WTC11 (cell line): ENCODE measurements around the gene TTC33. TPM values are rescaled to one million over a fixed set of nuclear protein-coding genes. Genes with fewer than 3 reads are reported as not detected.

Source experiments
- ATAC-seq: fragments of 200-7000 bp; cut with Tn5 transposase; 2 replicates; pipeline ENCODE4 v1.10.0; 2021; ENCODE audit warnings: mild to moderate bottlenecking, moderate library complexity
- CTCF ChIA-PET: fragments of 300-600 bp; sonication (Branson Sonifier 250); formaldehyde crosslinking; loops from one replicate; lab custom pipeline; 2021; ENCODE audit warnings: antibody characterized with exemption; lab: Charles Lee
- POLR2A ChIA-PET: fragments of 350-600 bp; sonication (Branson Sonifier 250); formaldehyde crosslinking; loops from one replicate; lab custom pipeline; 2021; ENCODE audit warnings: antibody characterized with exemption; lab: Charles Lee
- DNase-seq: peaks from one replicate; pipeline ENCODE4 v3.0.0; 2021; ENCODE audit warnings: low spot score
- H3K27ac Mint-ChIP-seq: 2 replicates; pipeline ENCODE4 v1.8.0; 2021; ENCODE audit warnings: mixed read lengths
- H3K27me3 Mint-ChIP-seq: 2 replicates; pipeline ENCODE4 v1.8.0; 2021; ENCODE audit warnings: low read depth, mild to moderate bottlenecking, moderate library complexity, mixed read lengths
- H3K36me3 Mint-ChIP-seq: 2 replicates; pipeline ENCODE4 v1.8.0; 2021; ENCODE audit warnings: mixed read lengths
- H3K4me1 Mint-ChIP-seq: 2 replicates; pipeline ENCODE4 v1.8.0; 2022; ENCODE audit warnings: mixed read lengths
- H3K4me3 Mint-ChIP-seq: 2 replicates; pipeline ENCODE4 v1.8.0; 2021; ENCODE audit warnings: mild to moderate bottlenecking, moderate library complexity, mixed read lengths
- H3K9me3 Mint-ChIP-seq: 2 replicates; pipeline ENCODE4 v1.8.0; 2021; ENCODE audit warnings: mixed read lengths
- CDX4 ChIP-seq: fragments of 250-450 bp; sonication (Bioruptor Pico); IDR thresholded peaks from 2 replicates; pipeline ENCODE4 v1.9.0; 2021; ENCODE audit warnings: moderate library complexity, mild to moderate bottlenecking, inconsistent platforms, borderline replicate concordance
- CREB1 ChIP-seq: sonication (generic); formaldehyde crosslinking; IDR thresholded peaks from 2 replicates; pipeline ENCODE4 v1.8.0; 2023; ENCODE audit warnings: mild to moderate bottlenecking, missing genetic modification reagents
- ELF4 ChIP-seq: sonication (generic); formaldehyde crosslinking; IDR thresholded peaks from 2 replicates; pipeline ENCODE4 v1.8.1; 2022; ENCODE audit warnings: low read depth, mild to moderate bottlenecking, moderate library complexity, missing genetic modification reagents
- GTF2I ChIP-seq: fragments of 250-450 bp; sonication (Bioruptor Pico); conservative IDR thresholded peaks from 2 replicates; pipeline ENCODE4 v1.4.0; 2021; ENCODE audit warnings: mild to moderate bottlenecking
- HMGXB4 ChIP-seq: sonication (generic); formaldehyde crosslinking; IDR thresholded peaks from 2 replicates; pipeline ENCODE4 v1.8.1; 2023; ENCODE audit warnings: mild to moderate bottlenecking, moderate library complexity, missing genetic modification reagents
- NFATC4 ChIP-seq: fragments of 250-450 bp; sonication (Bioruptor Pico); IDR thresholded peaks from 2 replicates; pipeline ENCODE4 v1.9.0; 2021; ENCODE audit warnings: mild to moderate bottlenecking
- NFE2L1 ChIP-seq: sonication (generic); formaldehyde crosslinking; IDR thresholded peaks from 2 replicates; pipeline ENCODE4 v1.8.1; 2023; ENCODE audit warnings: missing genetic modification reagents
- NFYB ChIP-seq: sonication (generic); formaldehyde crosslinking; conservative IDR thresholded peaks from 2 replicates; pipeline ENCODE4 v1.8.0; 2022; ENCODE audit warnings: low read depth, missing genetic modification reagents
- NR3C1 ChIP-seq: sonication (generic); formaldehyde crosslinking; conservative IDR thresholded peaks from 2 replicates; pipeline ENCODE4 v1.8.1; 2023; ENCODE audit warnings: low read depth, mild to moderate bottlenecking, missing genetic modification reagents
- SMAD3 ChIP-seq: sonication (generic); formaldehyde crosslinking; IDR thresholded peaks from 2 replicates; pipeline ENCODE4 v1.8.0; 2022; ENCODE audit warnings: missing genetic modification reagents, mild to moderate bottlenecking, borderline replicate concordance
- STAT6 ChIP-seq: sonication (generic); formaldehyde crosslinking; conservative IDR thresholded peaks from 2 replicates; pipeline ENCODE4 v1.8.1; 2023; ENCODE audit warnings: mild to moderate bottlenecking, low read depth, missing genetic modification reagents, moderate library complexity
- ZBTB21 ChIP-seq: sonication (generic); formaldehyde crosslinking; IDR thresholded peaks from 2 replicates; pipeline ENCODE4 v1.8.1; 2023; ENCODE audit warnings: mild to moderate bottlenecking, missing genetic modification reagents, borderline replicate concordance
- ZNF263 ChIP-seq: sonication (generic); formaldehyde crosslinking; IDR thresholded peaks from 2 replicates; pipeline ENCODE4 v1.8.1; 2022; ENCODE audit warnings: low read depth, mild to moderate bottlenecking, moderate library complexity, missing genetic modification reagents
- total RNA-seq: library from RNA; stranded (reverse); gene quantifications from 3 replicates; pipeline ENCODE4 v1.2.3, GENCODE V29; 2021
- TF ChIP-seq, protein P1 (sequence below): sonication (generic); formaldehyde crosslinking; IDR thresholded peaks from 2 replicates; pipeline ENCODE4 v1.8.0; 2023; ENCODE audit warnings: missing genetic modification reagents, mild to moderate bottlenecking, borderline replicate concordance
- TF ChIP-seq, protein P2 (sequence below): sonication (generic); formaldehyde crosslinking; IDR thresholded peaks from 2 replicates; pipeline ENCODE4 v1.8.1; 2023; ENCODE audit warnings: mild to moderate bottlenecking, missing genetic modification reagents
- TF ChIP-seq, protein P3 (sequence below): fragments of 250-450 bp; sonication (Bioruptor Pico); IDR thresholded peaks from 2 replicates; pipeline ENCODE4 v1.8.0; 2021; ENCODE audit warnings: mild to moderate bottlenecking
- TF ChIP-seq, protein P4 (sequence below): sonication (generic); formaldehyde crosslinking; IDR thresholded peaks from 2 replicates; pipeline ENCODE4 v1.8.1; 2022; ENCODE audit warnings: mild to moderate bottlenecking, missing genetic modification reagents, moderate library complexity, borderline replicate concordance

The TTC33 gene
- total RNA-seq, 1 experiment from 2014 or later: 9.2 TPM

GRCh38 chr5:40717281-40717680 is 38.5 kb downstream of the TTC33 start (continued):
- TF ChIP-seq SMAD3 (CRISPR knock-in tag): no peak
- no peak for TF ChIP-seq ELF4 (CRISPR knock-in tag)
- TF ChIP-seq, protein P1, sequence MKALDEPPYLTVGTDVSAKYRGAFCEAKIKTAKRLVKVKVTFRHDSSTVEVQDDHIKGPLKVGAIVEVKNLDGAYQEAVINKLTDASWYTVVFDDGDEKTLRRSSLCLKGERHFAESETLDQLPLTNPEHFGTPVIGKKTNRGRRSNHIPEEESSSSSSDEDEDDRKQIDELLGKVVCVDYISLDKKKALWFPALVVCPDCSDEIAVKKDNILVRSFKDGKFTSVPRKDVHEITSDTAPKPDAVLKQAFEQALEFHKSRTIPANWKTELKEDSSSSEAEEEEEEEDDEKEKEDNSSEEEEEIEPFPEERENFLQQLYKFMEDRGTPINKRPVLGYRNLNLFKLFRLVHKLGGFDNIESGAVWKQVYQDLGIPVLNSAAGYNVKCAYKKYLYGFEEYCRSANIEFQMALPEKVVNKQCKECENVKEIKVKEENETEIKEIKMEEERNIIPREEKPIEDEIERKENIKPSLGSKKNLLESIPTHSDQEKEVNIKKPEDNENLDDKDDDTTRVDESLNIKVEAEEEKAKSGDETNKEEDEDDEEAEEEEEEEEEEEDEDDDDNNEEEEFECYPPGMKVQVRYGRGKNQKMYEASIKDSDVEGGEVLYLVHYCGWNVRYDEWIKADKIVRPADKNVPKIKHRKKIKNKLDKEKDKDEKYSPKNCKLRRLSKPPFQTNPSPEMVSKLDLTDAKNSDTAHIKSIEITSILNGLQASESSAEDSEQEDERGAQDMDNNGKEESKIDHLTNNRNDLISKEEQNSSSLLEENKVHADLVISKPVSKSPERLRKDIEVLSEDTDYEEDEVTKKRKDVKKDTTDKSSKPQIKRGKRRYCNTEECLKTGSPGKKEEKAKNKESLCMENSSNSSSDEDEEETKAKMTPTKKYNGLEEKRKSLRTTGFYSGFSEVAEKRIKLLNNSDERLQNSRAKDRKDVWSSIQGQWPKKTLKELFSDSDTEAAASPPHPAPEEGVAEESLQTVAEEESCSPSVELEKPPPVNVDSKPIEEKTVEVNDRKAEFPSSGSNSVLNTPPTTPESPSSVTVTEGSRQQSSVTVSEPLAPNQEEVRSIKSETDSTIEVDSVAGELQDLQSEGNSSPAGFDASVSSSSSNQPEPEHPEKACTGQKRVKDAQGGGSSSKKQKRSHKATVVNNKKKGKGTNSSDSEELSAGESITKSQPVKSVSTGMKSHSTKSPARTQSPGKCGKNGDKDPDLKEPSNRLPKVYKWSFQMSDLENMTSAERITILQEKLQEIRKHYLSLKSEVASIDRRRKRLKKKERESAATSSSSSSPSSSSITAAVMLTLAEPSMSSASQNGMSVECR (CRISPR knock-in tag): no peak

DNA sequence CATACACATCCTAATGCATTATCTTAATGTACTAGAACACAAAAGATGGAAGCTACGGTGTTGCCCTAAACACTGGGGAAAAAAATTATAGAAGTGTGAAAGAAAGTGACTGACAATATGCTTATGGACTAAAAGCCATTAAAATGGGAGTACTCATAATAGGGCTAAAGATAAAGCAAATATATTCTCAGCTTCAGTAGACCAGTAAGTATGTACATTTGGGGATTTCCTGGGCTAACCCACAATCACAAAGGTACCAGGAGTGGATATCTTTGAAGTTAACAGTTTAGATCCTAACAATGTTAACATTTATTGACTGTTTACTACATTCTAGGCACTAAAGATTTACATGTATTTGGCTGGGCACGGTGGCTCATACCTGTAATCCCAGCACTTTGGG is 39.2 kb downstream of the TTC33 start:
- ChIA-PET POLR2A (no interaction called here), CTCF (no interaction called here)
- no peak for DNase-seq
- no peak for TF ChIP-seq CREB1 (CRISPR knock-in tag)
- TF ChIP-seq CDX4: no peak
- TF ChIP-seq NR3C1 (CRISPR knock-in tag): no peak
- TF ChIP-seq, protein P2, sequence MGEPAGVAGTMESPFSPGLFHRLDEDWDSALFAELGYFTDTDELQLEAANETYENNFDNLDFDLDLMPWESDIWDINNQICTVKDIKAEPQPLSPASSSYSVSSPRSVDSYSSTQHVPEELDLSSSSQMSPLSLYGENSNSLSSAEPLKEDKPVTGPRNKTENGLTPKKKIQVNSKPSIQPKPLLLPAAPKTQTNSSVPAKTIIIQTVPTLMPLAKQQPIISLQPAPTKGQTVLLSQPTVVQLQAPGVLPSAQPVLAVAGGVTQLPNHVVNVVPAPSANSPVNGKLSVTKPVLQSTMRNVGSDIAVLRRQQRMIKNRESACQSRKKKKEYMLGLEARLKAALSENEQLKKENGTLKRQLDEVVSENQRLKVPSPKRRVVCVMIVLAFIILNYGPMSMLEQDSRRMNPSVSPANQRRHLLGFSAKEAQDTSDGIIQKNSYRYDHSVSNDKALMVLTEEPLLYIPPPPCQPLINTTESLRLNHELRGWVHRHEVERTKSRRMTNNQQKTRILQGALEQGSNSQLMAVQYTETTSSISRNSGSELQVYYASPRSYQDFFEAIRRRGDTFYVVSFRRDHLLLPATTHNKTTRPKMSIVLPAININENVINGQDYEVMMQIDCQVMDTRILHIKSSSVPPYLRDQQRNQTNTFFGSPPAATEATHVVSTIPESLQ (CRISPR knock-in tag): no peak
- TF ChIP-seq HMGXB4 (CRISPR knock-in tag): no peak
- TF ChIP-seq NFYB (CRISPR knock-in tag): no peak
- TF ChIP-seq, protein P3, sequence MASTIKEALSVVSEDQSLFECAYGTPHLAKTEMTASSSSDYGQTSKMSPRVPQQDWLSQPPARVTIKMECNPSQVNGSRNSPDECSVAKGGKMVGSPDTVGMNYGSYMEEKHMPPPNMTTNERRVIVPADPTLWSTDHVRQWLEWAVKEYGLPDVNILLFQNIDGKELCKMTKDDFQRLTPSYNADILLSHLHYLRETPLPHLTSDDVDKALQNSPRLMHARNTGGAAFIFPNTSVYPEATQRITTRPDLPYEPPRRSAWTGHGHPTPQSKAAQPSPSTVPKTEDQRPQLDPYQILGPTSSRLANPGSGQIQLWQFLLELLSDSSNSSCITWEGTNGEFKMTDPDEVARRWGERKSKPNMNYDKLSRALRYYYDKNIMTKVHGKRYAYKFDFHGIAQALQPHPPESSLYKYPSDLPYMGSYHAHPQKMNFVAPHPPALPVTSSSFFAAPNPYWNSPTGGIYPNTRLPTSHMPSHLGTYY (CRISPR knock-in tag): no peak
- TF ChIP-seq ZBTB21 (CRISPR knock-in tag): no peak
- Mint-ChIP-seq H3K27ac (no peak overlapping the region), H3K27me3 (no peaks in the 10 kb centered on the region), H3K36me3 (peaks cover 16% of the 10 kb centered on the region), H3K9me3 (peaks cover 27% of the 10 kb centered on the region), H3K4me1 (no peaks in the 10 kb centered on the region), H3K4me3 (no peak overlapping the region)
- no peak for ATAC-seq

GRCh38 chr5:40716000-40716399 is 39.8 kb downstream of the TTC33 start:
- ATAC-seq: peak; percentile 52; the same call in 1 of the 2 replicates
- POLR2A ChIA-PET: no interaction called here
- Mint-ChIP-seq H3K4me3 (no peak overlapping the region), H3K36me3 (peaks cover 16% of the 10 kb centered on the region), H3K9me3 (peaks cover 27% of the 10 kb centered on the region), H3K4me1 (no peaks in the 10 kb centered on the region), H3K27ac (no peak overlapping the region), H3K27me3 (no peaks in the 10 kb centered on the region)
- DNase-seq: no peak
- CTCF ChIA-PET: no interaction called here
- TF ChIP-seq NFE2L1 (CRISPR knock-in tag) (no peak), NFATC4 (CRISPR knock-in tag) (no peak), ZNF263 (CRISPR knock-in tag) (no peak), GTF2I (CRISPR knock-in tag) (no peak), STAT6 (CRISPR knock-in tag) (no peak), HMGXB4 (CRISPR knock-in tag) (no peak)
- TF ChIP-seq, protein P4, sequence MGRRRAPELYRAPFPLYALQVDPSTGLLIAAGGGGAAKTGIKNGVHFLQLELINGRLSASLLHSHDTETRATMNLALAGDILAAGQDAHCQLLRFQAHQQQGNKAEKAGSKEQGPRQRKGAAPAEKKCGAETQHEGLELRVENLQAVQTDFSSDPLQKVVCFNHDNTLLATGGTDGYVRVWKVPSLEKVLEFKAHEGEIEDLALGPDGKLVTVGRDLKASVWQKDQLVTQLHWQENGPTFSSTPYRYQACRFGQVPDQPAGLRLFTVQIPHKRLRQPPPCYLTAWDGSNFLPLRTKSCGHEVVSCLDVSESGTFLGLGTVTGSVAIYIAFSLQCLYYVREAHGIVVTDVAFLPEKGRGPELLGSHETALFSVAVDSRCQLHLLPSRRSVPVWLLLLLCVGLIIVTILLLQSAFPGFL: no peak
